NB4 (cell line): ENCODE data around the gene CBFA2T3.

Source experiments
- DNase-seq: peaks from one replicate; pipeline ENCODE4 v3.0.0; 2010; ENCODE audit warnings: low read depth
- H3K4me3 ChIP-seq: one replicate; pipeline ENCODE4 v1.5.1; 2011; ENCODE audit warnings: mild to moderate bottlenecking, low read depth, low read length, moderate library complexity
- CTCF ChIP-seq: IDR thresholded peaks from one replicate; pipeline ENCODE4 v1.5.1; 2012; ENCODE audit warnings: low read depth, low read length
- MAX ChIP-seq: IDR thresholded peaks from 2 replicates; pipeline ENCODE4 v1.6.1; 2011; ENCODE audit warnings: low read depth, low read length
- MYC ChIP-seq: IDR thresholded peaks from 2 replicates; pipeline ENCODE4 v1.6.1; 2011; ENCODE audit warnings: low read depth, low read length
- POLR2A ChIP-seq: IDR thresholded peaks from 2 replicates; pipeline ENCODE4 v1.6.1; 2011; ENCODE audit warnings: mild to moderate bottlenecking; ENCODE audit not compliant: insufficient read length; ENCODE audit errors: extremely low read depth

The CBFA2T3 gene

GRCh38 chr16:88977018-88977811, at the start of gene CBFA2T3:
CBFA2T3 (minus strand) TSS chr16:88977207; CDS start chr16:88976807, 400 bp downstream.
- peak; percentile 95 for DNase-seq

DNA sequence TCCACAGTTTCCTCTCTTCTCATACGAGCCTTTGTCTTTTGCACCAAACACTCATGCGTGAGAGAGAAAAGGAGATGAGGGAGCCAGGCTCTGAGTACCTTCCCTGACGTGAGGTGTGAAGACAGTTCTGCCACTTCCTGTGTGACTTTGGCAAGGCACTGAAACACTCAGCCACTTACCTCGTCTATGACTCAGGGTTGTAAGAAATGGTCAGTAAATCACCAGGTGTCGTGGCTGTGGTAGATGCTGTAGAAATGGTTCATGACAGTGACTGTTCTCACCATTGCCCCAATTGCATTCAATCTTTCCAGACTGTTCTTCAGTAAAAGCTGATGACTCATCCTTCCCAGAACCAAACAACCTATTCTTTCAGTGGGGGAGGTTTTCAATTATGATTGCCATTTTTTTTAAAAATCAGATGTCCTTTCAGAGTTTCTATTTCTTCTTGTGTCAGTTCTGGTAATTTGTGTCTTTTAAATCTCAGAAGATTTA, 49.2 kb upstream of the CBFA2T3 start:
- TF ChIP-seq POLR2A (no peak), MYC (peak; percentile 16; the same call in 1 of the 2 replicates), CTCF (no peak), MAX (no peak)
- DNase-seq, result peak; percentile 73
- no peak overlapping the region for H3K4me3 ChIP-seq

More at GRCh38 chr16:88977018-88977811, at the start of gene CBFA2T3:
- peak within 1 kb of the TSS; percentile 80 for H3K4me3 ChIP-seq
- TF ChIP-seq MYC (peak; percentile 70; the same call in 1 of the 2 replicates), MAX (peak; percentile 70), POLR2A (peak; percentile 48), CTCF (no peak)

GRCh38 chr16:89025636-89026035, 48.6 kb upstream of the CBFA2T3 start:
- no peak overlapping the region for H3K4me3 ChIP-seq
- DNase-seq, result no peak
- TF ChIP-seq POLR2A (no peak), MYC (no peak), CTCF (no peak), MAX (no peak)

GRCh38 chr16:89024546-89025060, 47.6 kb upstream of the CBFA2T3 start:
- DNase-seq, result no peak
- no peak overlapping the region for H3K4me3 ChIP-seq
- TF ChIP-seq POLR2A (no peak), CTCF (no peak), MAX (no peak), MYC (no peak)

DNA sequence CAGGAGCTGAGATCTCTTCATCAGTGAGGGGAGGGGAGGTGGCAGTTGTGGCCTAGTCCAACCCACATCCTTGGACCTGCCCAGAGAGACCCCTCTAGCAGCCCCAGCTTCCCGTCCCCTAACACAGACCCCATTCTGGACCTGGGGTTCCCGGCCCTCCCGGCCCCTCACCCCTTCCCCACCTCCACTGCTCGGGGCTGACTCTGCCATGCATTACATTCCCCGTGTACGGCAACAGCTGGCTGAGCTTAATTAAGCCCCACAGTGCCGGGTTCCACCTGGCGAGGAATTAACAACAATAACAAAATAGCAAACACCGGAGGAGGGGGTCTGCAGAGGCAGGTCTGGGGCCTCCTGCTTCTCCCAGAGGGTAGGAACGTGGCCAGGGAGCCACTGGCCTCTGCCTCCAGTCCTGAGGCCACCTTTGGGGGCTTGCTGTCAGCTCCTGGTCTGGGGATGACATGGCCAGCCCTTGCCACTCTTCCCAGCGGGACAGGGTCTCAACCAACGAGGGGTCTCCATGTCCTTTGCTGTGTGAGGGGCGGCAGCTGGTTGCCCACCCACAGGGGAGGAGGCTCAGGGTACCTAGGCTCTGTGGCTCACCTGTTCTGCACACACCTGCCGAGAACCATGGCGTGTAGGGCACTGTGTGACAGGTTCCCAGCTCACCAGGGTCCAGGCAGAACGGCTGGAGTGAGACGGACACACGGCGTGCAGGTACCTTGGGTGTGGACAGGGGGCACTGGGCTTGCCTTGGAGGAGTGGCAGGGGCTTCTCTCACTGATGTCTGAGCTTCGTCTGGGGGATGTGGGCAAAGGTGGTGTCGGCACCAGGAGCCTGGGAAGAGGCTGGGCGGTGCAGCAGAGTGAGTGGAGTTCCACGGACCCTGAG, 46.9 kb upstream of the CBFA2T3 start:
- no peak for DNase-seq
- no peak for TF ChIP-seq MYC
- no peak for TF ChIP-seq CTCF
- no peak for TF ChIP-seq POLR2A
- TF ChIP-seq MAX, result no peak

More for the DNA sequence above, 46.9 kb upstream of the CBFA2T3 start:
- no peak overlapping the region for H3K4me3 ChIP-seq
